ENCODE results near the gene PLOD2. TPM values are rescaled to one million over a fixed set of nuclear protein-coding genes. Genes with fewer than 3 reads are reported as not detected.

The PLOD2 gene
- total RNA-seq, 3 donors from 2014 or later (not counting 1 experiment from before 2014, with no cell fraction given) = 0.28 to 0.38 TPM; not detected in 1

GRCh38 chr3:146087116-146087515, 73.9 kb downstream of the PLOD2 start:
- Mint-ChIP-seq H3K4me1 (no peaks in the 10 kb centered on the region), H3K9me3 (no peaks in the 10 kb centered on the region), H3K27me3 (ENCODE audit: low read depth in 2 of 2) (no peaks in the 10 kb centered on the region), H3K27ac (no peak overlapping the region), H3K4me3 (no peak overlapping the region), H3K36me3 (no peaks in the 10 kb centered on the region)
- no peak for TF ChIP-seq CTCF (IDR thresholded peaks at IDR 0.05)
- Histone ChIP-seq H3K27me3 (ENCODE audit: control insufficient read depth, insufficient read depth, low read length) (no peaks in the 10 kb centered on the region), H3K27ac (ENCODE audit: low read length) (no peak overlapping the region), H3K4me3 (ENCODE audit: low read length) (no peak overlapping the region), H3K9me3 (ENCODE audit: control insufficient read depth, insufficient read depth, low read length) (no peaks in the 10 kb centered on the region), H3K4me1 (ENCODE audit: control insufficient read depth, insufficient read depth, low read length) (no peaks in the 10 kb centered on the region), H3K36me3 (ENCODE audit: control insufficient read depth, insufficient read depth, low read length) (no peaks in the 10 kb centered on the region)
- DNase-seq (no peak), ATAC-seq (no peak)
- intact Hi-C loops (cut with micrococcal nuclease) = no loop called here
- WGBS (ENCODE audit: insufficient coverage) = no CpG with 5 or more reads among the region's 1 CpG

- ATAC-seq = no peak
- Histone ChIP-seq H3K27ac (ENCODE audit: low read length) (no peak overlapping the region), H3K9me3 (ENCODE audit: control insufficient read depth, insufficient read depth, low read length) (no peaks in the 10 kb centered on the region), H3K4me1 (ENCODE audit: control insufficient read depth, insufficient read depth, low read length) (no peaks in the 10 kb centered on the region), H3K36me3 (ENCODE audit: control insufficient read depth, insufficient read depth, low read length) (no peaks in the 10 kb centered on the region), H3K4me3 (ENCODE audit: low read length) (no peak overlapping the region), H3K27me3 (ENCODE audit: control insufficient read depth, insufficient read depth, low read length) (no peaks in the 10 kb centered on the region)
- Mint-ChIP-seq H3K9me3 (no peaks in the 10 kb centered on the region), H3K27ac (no peak overlapping the region), H3K27me3 (ENCODE audit: low read depth in 2 of 2) (no peaks in the 10 kb centered on the region), H3K36me3 (no peaks in the 10 kb centered on the region), H3K4me3 (no peak overlapping the region), H3K4me1 (no peaks in the 10 kb centered on the region)
- intact Hi-C loops (cut with micrococcal nuclease) = no loop called here
- no peak for TF ChIP-seq CTCF (IDR thresholded peaks at IDR 0.05)
- DNase-seq = no peak
- 55% methylated on average over 1 of the region's 3 CpGs for WGBS (ENCODE audit: insufficient coverage)
These were observed 74.8 kb downstream of the PLOD2 start for GRCh38 chr3:146086211-146086610.

- Mint-ChIP-seq H3K27ac (no peak overlapping the region), H3K9me3 (no peaks in the 10 kb centered on the region), H3K4me3 (no peak overlapping the region), H3K27me3 (ENCODE audit: low read depth in 2 of 2) (no peaks in the 10 kb centered on the region), H3K4me1 (no peaks in the 10 kb centered on the region), H3K36me3 (no peaks in the 10 kb centered on the region)
- DNase-seq (no peak), ATAC-seq (no peak)
- no peak overlapping the region for H3K4me3 ChIP-seq (ENCODE audit: low read length)
- no peak overlapping the region for H3K27ac ChIP-seq (ENCODE audit: low read length)
- no peaks in the 10 kb centered on the region for H3K27me3 ChIP-seq (ENCODE audit: control insufficient read depth, insufficient read depth, low read length)
- TF ChIP-seq CTCF (IDR thresholded peaks at IDR 0.05) = no peak
- no peaks in the 10 kb centered on the region for H3K4me1 ChIP-seq (ENCODE audit: control insufficient read depth, insufficient read depth, low read length)
- intact Hi-C loops (cut with micrococcal nuclease) = no loop called here
- H3K36me3 ChIP-seq (ENCODE audit: control insufficient read depth, insufficient read depth, low read length) = no peaks in the 10 kb centered on the region
- WGBS (ENCODE audit: insufficient coverage) = 80% methylated on average over 1 of the region's 2 CpGs
- H3K9me3 ChIP-seq (ENCODE audit: control insufficient read depth, insufficient read depth, low read length) = no peaks in the 10 kb centered on the region
These were observed 75.3 kb downstream of the PLOD2 start for GRCh38 chr3:146085678-146086077.

- TF ChIP-seq CTCF (IDR thresholded peaks at IDR 0.05) = no peak
- H3K27ac Mint-ChIP-seq = no peak overlapping the region
- Histone ChIP-seq H3K36me3 (ENCODE audit: control insufficient read depth, insufficient read depth, low read length) (no peaks in the 10 kb centered on the region), H3K27me3 (ENCODE audit: control insufficient read depth, insufficient read depth, low read length) (no peaks in the 10 kb centered on the region), H3K27ac (ENCODE audit: low read length) (no peak overlapping the region), H3K9me3 (ENCODE audit: control insufficient read depth, insufficient read depth, low read length) (no peaks in the 10 kb centered on the region), H3K4me3 (ENCODE audit: low read length) (no peak overlapping the region), H3K4me1 (ENCODE audit: control insufficient read depth, insufficient read depth, low read length) (no peaks in the 10 kb centered on the region)
- H3K36me3 Mint-ChIP-seq = no peaks in the 10 kb centered on the region
- ATAC-seq = no peak
- H3K27me3 Mint-ChIP-seq (ENCODE audit: low read depth in 2 of 2) = no peaks in the 10 kb centered on the region
- no peaks in the 10 kb centered on the region for H3K4me1 Mint-ChIP-seq
- WGBS (ENCODE audit: insufficient coverage) = 66% methylated on average over 2 of the region's 2 CpGs
- H3K4me3 Mint-ChIP-seq = no peak overlapping the region
- no peaks in the 10 kb centered on the region for H3K9me3 Mint-ChIP-seq
- no peak for DNase-seq
- intact Hi-C loops (cut with micrococcal nuclease) = no loop called here
These were observed 80.4 kb downstream of the PLOD2 start for GRCh38 chr3:146080578-146080977.

All from natural killer cell (primary cell).